BLaER1 (cell line): ENCODE results near the gene MTRF1L.

ENCODE experiments used
- H3K27ac ChIP-seq: shearing (Covaris generic); formaldehyde crosslinking; 2 replicates; pipeline ENCODE4 v1.8.1; 2022
- H3K27me3 ChIP-seq: shearing (Covaris generic); formaldehyde crosslinking; 2 replicates; pipeline ENCODE4 v1.8.1; 2022
- H3K36me3 ChIP-seq: shearing (Covaris generic); formaldehyde crosslinking; 2 replicates; pipeline ENCODE4 v1.8.1; 2022
- H3K4me1 ChIP-seq: shearing (Covaris generic); formaldehyde crosslinking; 2 replicates; pipeline ENCODE4 v1.8.1; 2022
- H3K4me2 ChIP-seq: shearing (Covaris generic); formaldehyde crosslinking; 2 replicates; pipeline ENCODE4 v1.8.1; 2022
- H3K4me3 ChIP-seq: shearing (Covaris generic); formaldehyde crosslinking; 2 replicates; pipeline ENCODE4 v1.8.1; 2022
- H3K9ac ChIP-seq: shearing (Covaris generic); formaldehyde crosslinking; 2 replicates; pipeline ENCODE4 v1.8.1; 2022
- H3K9me3 ChIP-seq: shearing (Covaris generic); formaldehyde crosslinking; 2 replicates; pipeline ENCODE4 v1.8.1; 2022
- H4K20me1 ChIP-seq: shearing (Covaris generic); formaldehyde crosslinking; 2 replicates; pipeline ENCODE4 v1.8.1; 2022
- Cebpa-rat ChIP-seq: shearing (Covaris generic); IDR thresholded peaks from 2 replicates; pipeline ENCODE4 v1.8.1; 2022

Gene MTRF1L

GRCh38 chr6:152950240-152950639, 52.3 kb downstream of the MTRF1L start:
- no peak for TF ChIP-seq Cebpa-rat
- no peak overlapping the region for H3K27ac ChIP-seq
- no peak overlapping the region for H3K9ac ChIP-seq
- H3K4me2 ChIP-seq, result no peak overlapping the region
- no peaks in the 10 kb centered on the region for H3K27me3 ChIP-seq
- no peaks in the 10 kb centered on the region for H4K20me1 ChIP-seq
- no peak overlapping the region for H3K4me3 ChIP-seq
- no peaks in the 10 kb centered on the region for H3K9me3 ChIP-seq
- H3K4me1 ChIP-seq, result no peaks in the 10 kb centered on the region
- H3K36me3 ChIP-seq, result no peaks in the 10 kb centered on the region

DNA sequence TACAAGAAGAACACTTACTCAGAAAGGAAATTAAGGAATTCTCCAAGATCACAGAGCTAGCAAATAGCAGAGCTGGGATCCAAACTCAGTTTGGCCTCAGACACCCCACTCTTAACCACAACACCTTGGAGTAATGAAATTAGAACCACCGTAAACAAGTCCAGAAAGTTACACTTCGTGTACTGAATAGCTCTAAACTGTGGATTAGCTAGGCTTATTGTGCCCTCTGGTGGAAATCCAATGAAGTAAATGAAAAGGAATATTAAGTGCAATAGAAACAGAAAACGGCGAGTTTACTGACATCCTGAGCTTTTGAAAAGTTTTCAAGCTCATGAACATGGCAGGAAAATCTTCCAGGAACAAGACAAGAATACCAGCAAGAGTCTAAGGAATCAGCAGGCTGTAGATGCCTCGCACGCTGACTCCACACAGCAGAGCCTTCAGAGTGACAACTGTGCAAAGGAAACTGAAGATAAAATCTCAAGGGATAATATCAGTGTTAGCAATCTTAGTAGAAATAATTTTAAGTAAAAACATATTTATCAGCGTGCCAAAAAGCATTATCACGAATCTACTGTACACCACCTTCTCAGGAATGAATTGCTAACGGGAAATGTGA, 54.2 kb downstream of the MTRF1L start:
- Histone ChIP-seq H3K27ac (no peak overlapping the region), H3K9ac (no peak overlapping the region)
- no peak for TF ChIP-seq Cebpa-rat

DNA sequence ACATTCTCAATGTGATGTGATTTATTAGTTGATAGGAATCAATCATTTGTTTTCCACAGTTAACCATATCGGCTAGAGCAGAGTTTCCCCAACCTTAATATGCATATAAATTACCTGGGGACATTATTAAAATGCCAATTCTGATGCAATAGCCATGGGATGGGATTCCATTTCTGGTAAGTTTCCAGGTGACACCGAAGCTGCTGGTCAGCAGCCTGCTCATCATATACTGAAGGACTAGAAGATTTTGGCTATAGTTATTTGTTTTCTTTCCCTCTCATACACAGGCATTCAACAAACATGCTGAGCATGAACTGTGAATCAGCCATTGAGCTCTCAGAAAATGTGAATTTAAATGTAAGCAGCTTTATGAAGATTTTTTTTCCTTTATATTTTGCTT, 55.5 kb downstream of the MTRF1L start:
- Histone ChIP-seq H3K27ac (no peak overlapping the region), H3K4me2 (no peak overlapping the region), H3K4me1 (no peaks in the 10 kb centered on the region), H4K20me1 (no peaks in the 10 kb centered on the region), H3K9ac (no peak overlapping the region), H3K27me3 (no peaks in the 10 kb centered on the region), H3K4me3 (no peak overlapping the region), H3K9me3 (no peaks in the 10 kb centered on the region), H3K36me3 (no peaks in the 10 kb centered on the region)
- no peak for TF ChIP-seq Cebpa-rat

More for the DNA sequence above, 54.2 kb downstream of the MTRF1L start:
- Histone ChIP-seq H3K9me3 (no peaks in the 10 kb centered on the region), H3K4me2 (no peak overlapping the region), H3K27me3 (no peaks in the 10 kb centered on the region), H3K36me3 (no peaks in the 10 kb centered on the region), H3K4me3 (no peak overlapping the region), H3K4me1 (no peaks in the 10 kb centered on the region), H4K20me1 (no peaks in the 10 kb centered on the region)

- Histone ChIP-seq H3K36me3 (no peaks in the 10 kb centered on the region), H3K27ac (no peak overlapping the region), H4K20me1 (no peaks in the 10 kb centered on the region), H3K9me3 (no peaks in the 10 kb centered on the region), H3K9ac (no peak overlapping the region), H3K4me3 (no peak overlapping the region), H3K4me2 (no peak overlapping the region), H3K27me3 (no peaks in the 10 kb centered on the region), H3K4me1 (no peaks in the 10 kb centered on the region)
- no peak for TF ChIP-seq Cebpa-rat
These were observed 56.0 kb downstream of the MTRF1L start for GRCh38 chr6:152946484-152946883.

DNA sequence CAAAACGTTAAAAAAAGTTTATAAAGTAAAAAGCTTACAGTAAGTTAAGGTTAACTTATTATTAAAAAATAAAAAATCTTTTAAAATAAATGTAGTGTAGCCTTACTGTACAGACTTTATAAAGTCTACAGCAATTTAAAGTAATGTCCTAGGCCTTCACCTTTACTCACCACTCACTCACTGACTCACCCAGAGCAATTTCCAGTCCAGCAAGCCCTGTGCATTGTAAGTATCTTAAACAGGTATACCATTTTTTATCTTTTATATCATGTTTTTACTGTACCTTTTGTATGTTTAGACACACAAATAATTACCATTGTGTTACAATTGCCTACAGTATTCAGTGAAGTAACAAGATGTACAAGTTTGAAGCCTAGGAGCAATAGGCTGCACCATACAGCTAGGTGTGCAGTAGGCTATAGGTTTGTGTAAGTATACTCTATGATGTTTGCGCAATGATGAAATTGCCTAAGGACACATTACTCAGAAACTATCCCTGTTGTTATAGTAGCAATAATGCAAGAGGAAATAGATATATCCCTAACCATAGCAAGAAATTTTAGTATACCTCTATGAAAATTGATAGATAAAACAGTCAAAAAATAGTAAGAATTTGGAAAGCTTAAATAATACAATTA, 59.1 kb downstream of the MTRF1L start:
- Histone ChIP-seq H3K36me3 (no peaks in the 10 kb centered on the region), H3K4me2 (no peak overlapping the region), H3K27ac (no peak overlapping the region), H3K4me3 (no peak overlapping the region), H3K4me1 (no peaks in the 10 kb centered on the region), H4K20me1 (no peaks in the 10 kb centered on the region), H3K9me3 (no peaks in the 10 kb centered on the region), H3K9ac (no peak overlapping the region), H3K27me3 (no peaks in the 10 kb centered on the region)
- TF ChIP-seq Cebpa-rat, result no peak

DNA sequence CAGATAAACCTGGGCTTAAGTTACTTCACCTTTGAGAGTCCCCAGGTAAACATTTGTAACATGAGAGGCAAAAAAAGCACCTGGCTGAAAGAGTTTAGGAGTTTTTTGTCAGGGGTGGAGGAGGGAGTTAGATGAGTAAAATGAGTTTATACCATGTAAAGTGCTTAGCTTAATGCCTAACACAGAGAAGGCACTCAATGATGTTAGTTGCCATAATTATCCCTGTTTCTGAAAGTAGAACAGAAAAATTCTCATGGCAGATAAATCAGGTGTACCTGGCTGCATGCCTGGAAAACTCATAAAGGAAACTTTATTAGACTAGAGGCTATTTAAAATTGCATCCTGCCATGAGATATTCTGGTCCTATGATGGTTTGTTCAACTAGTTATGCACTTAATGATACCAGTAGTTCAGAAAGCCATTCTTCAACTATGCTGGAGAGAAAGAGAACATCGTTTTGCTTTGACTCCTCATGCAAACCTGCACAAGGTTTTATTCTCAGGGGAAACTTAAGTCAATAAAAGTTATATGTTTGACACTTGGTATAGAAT, 60.1 kb downstream of the MTRF1L start:
- H3K36me3 ChIP-seq, result no peaks in the 10 kb centered on the region
- H3K27ac ChIP-seq, result no peak overlapping the region
- no peak for TF ChIP-seq Cebpa-rat
- no peak overlapping the region for H3K4me2 ChIP-seq
- H3K9ac ChIP-seq, result no peak overlapping the region
- H4K20me1 ChIP-seq, result no peaks in the 10 kb centered on the region
- no peaks in the 10 kb centered on the region for H3K4me1 ChIP-seq
- no peak overlapping the region for H3K4me3 ChIP-seq
- no peaks in the 10 kb centered on the region for H3K9me3 ChIP-seq
- H3K27me3 ChIP-seq, result no peaks in the 10 kb centered on the region

GRCh38 chr6:152941746-152942145, 60.8 kb downstream of the MTRF1L start:
- Histone ChIP-seq H3K9ac (no peak overlapping the region), H3K27ac (no peak overlapping the region), H3K9me3 (no peaks in the 10 kb centered on the region), H3K27me3 (no peaks in the 10 kb centered on the region), H3K4me1 (no peaks in the 10 kb centered on the region), H4K20me1 (no peaks in the 10 kb centered on the region), H3K36me3 (no peaks in the 10 kb centered on the region), H3K4me3 (no peak overlapping the region), H3K4me2 (no peak overlapping the region)
- TF ChIP-seq Cebpa-rat, result no peak
